Left ventricle myocardium superior (tissue), 1 donor: ENCODE results near the gene SMOC1. TPM values are rescaled to one million over a fixed set of nuclear protein-coding genes. Genes with fewer than 3 reads are reported as not detected.

ENCODE experiments used
- ATAC-seq: fragments of 200-7000 bp; cut with Tn5 transposase; one replicate; pipeline ENCODE4 v1.9.1; 2020; ENCODE audit warnings: mild to moderate bottlenecking, moderate library complexity
- DNase-seq: peaks from one replicate; pipeline ENCODE4 v3.0.0-alpha.2; 2020
- intact Hi-C: fragments of 100-400 bp; cut with micrococcal nuclease; formaldehyde crosslinking; loops from one replicate; pipeline ENCODE4 v1.11.0; 2022
- long read RNA-seq: library from polyadenylated mRNA; unstranded; transcript quantifications from one replicate; pipeline ENCODE4 v2.0.0, GENCODE V29; 2021
- total RNA-seq: library from RNA; stranded (reverse); fragmentation: NEBNext Ultra II Directional; extraction: Animal tissue kit (Norgen Biotek cat#: 25700); gene quantifications from one replicate; pipeline ENCODE4 v1.2.1, GENCODE V29; 2021
- donor health status: DM: no; HTN: yes; CAD: no; lungs with severe emphysema.

The SMOC1 gene
- 0.45 TPM for total RNA-seq
- long read RNA-seq = 0 reads

GRCh38 chr14:69879175-69880043, at the start of gene SMOC1:
TSS of gene SMOC1 (plus strand) at chr14:69879416. CDS start at chr14:69879679, 263 bp downstream.
- intact Hi-C loops = no loop called here
- DNase-seq = peak; percentile 60
- ATAC-seq = peak; percentile 81

GRCh38 chr14:69838881-69839416, 40.3 kb upstream of the SMOC1 start:
- ATAC-seq = no peak
- intact Hi-C loops = no loop called here

GRCh38 chr14:69839661-69840060, 39.6 kb upstream of the SMOC1 start:
- DNase-seq = no peak
- intact Hi-C loops = no loop called here
- no peak for ATAC-seq

More at GRCh38 chr14:69838881-69839416, 40.3 kb upstream of the SMOC1 start:
- no peak for DNase-seq

- DNase-seq (no peak), ATAC-seq (no peak)
- intact Hi-C loops = no loop called here
These were observed 37.6 kb upstream of the SMOC1 start for GRCh38 chr14:69841656-69842055.

GRCh38 chr14:69842686-69843420, 36.4 kb upstream of the SMOC1 start:
- intact Hi-C loops = no loop called here
- ATAC-seq = no peak
- no peak for DNase-seq

- intact Hi-C loops = no loop called here
- ATAC-seq (no peak), DNase-seq (no peak)
These were observed 35.0 kb upstream of the SMOC1 start for GRCh38 chr14:69844171-69844570.

GRCh38 chr14:69845050-69845581, 34.1 kb upstream of the SMOC1 start:
- intact Hi-C loops = no loop called here
- DNase-seq = no peak
- no peak for ATAC-seq

GRCh38 chr14:69845787-69846186, 33.4 kb upstream of the SMOC1 start:
- intact Hi-C loops = no loop called here
- DNase-seq (no peak), ATAC-seq (no peak)

GRCh38 chr14:69848156-69848555, 31.1 kb upstream of the SMOC1 start:
- intact Hi-C loops = no loop called here
- ATAC-seq = no peak
- DNase-seq = no peak

GRCh38 chr14:69848903-69849391, 30.3 kb upstream of the SMOC1 start:
- DNase-seq = no peak
- ATAC-seq = no peak
- intact Hi-C loops = no loop called here

- ATAC-seq (no peak), DNase-seq (no peak)
- intact Hi-C loops = no loop called here
These were observed 29.0 kb upstream of the SMOC1 start for GRCh38 chr14:69850086-69850735.

- no peak for DNase-seq
- intact Hi-C loops = no loop called here
- no peak for ATAC-seq
These were observed 28.5 kb upstream of the SMOC1 start for GRCh38 chr14:69850736-69851112.

GRCh38 chr14:69852531-69853321, 26.5 kb upstream of the SMOC1 start:
- ATAC-seq = no peak
- intact Hi-C loops = no loop called here
- DNase-seq = no peak

- DNase-seq (no peak), ATAC-seq (no peak)
- intact Hi-C loops = no loop called here
These were observed 25.4 kb upstream of the SMOC1 start for GRCh38 chr14:69853774-69854173.

- ATAC-seq (no peak), DNase-seq (no peak)
- intact Hi-C loops = no loop called here
These were observed 24.6 kb upstream of the SMOC1 start for GRCh38 chr14:69854598-69854997.

- ATAC-seq (no peak), DNase-seq (no peak)
- intact Hi-C loops = no loop called here
These were observed 23.9 kb upstream of the SMOC1 start for GRCh38 chr14:69855180-69855832.

- DNase-seq = no peak
These were observed 20.4 kb upstream of the SMOC1 start for GRCh38 chr14:69858801-69859200.

GRCh38 chr14:69859591-69859990, 19.6 kb upstream of the SMOC1 start:
- ATAC-seq (no peak), DNase-seq (no peak)
- intact Hi-C loops = no loop called here

More at GRCh38 chr14:69858801-69859200, 20.4 kb upstream of the SMOC1 start:
- no peak for ATAC-seq
- intact Hi-C loops = no loop called here
